ENCODE data around the gene SIRT6. TPM values are rescaled to one million over a fixed set of nuclear protein-coding genes. Genes with fewer than 3 reads are reported as not detected.
"Not testable (repeated sequence)": the region's sequence is repeated elsewhere in the genome, so short reads cannot be mapped to it uniquely, and the experiment has no call there.

The SIRT6 gene
- total RNA-seq, 1 experiment from 2014 or later, result 22.2 TPM

DNA sequence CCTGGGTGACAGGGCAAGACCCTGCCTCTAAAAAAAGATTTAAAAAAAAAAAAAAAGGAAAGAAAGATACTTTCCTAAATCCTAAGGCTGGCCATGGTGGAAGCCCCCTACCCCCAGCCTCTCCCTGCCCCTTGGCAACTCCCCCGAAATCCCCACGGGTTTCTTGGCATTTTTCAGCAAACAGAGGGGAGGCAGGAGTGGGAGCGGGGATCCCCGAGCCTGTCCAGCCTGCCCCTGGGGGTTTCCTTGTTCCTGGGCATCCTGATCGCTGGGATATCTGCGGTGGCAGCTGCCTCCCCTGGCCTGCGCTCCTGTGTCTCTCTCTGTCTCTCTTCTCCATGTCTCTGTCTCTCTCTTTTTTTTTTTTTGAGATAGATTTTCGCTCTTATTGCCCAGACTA, 43.5 kb upstream of the SIRT6 start:
- BruUV-seq (replicated peaks), result no TSS peak
- ChIA-PET CTCF (no interaction called here), POLR2A (ENCODE audit: unreplicated experiment) (no interaction called here)
- H3K4me1 ChIP-seq (replicated peaks; ENCODE audit: insufficient read depth), result no peaks in the 10 kb centered on the region
- no peaks in the 10 kb centered on the region for H3K36me3 ChIP-seq (ENCODE audit: low read depth)
- TF ChIP-seq EZH2 (IDR thresholded peaks at IDR 0.05; ENCODE audit: low read depth), result no peak
- TF ChIP-seq CTCF (conservative IDR thresholded peaks at IDR 0.05), result no peak
- no peak overlapping the region for H3K4me3 ChIP-seq
- no peak overlapping the region for H3K4me2 ChIP-seq
- H4K20me1 ChIP-seq (ENCODE audit: insufficient read depth), result no peaks in the 10 kb centered on the region
- H3K27me3 ChIP-seq (ENCODE audit: insufficient read depth, low read depth), result no peaks in the 10 kb centered on the region
- H3F3A ChIP-seq (ENCODE audit: insufficient read depth, low read depth), result no peaks in the 10 kb centered on the region
- H2AFZ ChIP-seq, result no peak overlapping the region
- no peak for DNase-seq
- H3K79me2 ChIP-seq (ENCODE audit: low read depth), result no peaks in the 10 kb centered on the region
- no peak overlapping the region for H3K27ac ChIP-seq
- no peaks in the 10 kb centered on the region for H3K9me2 ChIP-seq (ENCODE audit: insufficient read depth)
- intact Hi-C loops (cut with micrococcal nuclease; ENCODE audit: unreplicated experiment), result no loop called here
- H3K9me3 ChIP-seq (ENCODE audit: insufficient read depth, low read depth), result no peaks in the 10 kb centered on the region

DNA sequence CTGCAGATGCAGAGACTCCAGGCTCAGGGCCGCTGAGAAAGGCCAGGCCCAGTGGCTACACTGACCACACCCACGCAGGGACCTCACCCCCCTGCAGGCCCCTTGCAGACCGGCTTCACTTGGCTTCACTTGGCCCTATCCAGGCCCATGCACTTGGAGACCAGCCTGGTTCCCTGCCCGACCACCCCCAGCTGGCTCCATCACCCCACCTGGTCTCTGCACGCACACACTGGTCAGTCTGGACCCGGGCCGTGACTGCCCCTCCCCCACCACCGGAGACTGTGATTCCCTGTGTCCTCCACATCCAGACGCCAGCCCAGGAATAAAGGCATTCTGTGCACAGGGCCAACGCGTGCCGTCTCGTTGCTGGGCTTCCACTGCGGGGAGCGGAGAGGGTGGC, 42.1 kb upstream of the SIRT6 start:
- POLR2A ChIA-PET (ENCODE audit: unreplicated experiment), result no interaction called here
- CTCF ChIA-PET, result no interaction called here
- Histone ChIP-seq H3K36me3 (ENCODE audit: low read depth) (no peaks in the 10 kb centered on the region), H3K9me2 (ENCODE audit: insufficient read depth) (no peaks in the 10 kb centered on the region), H3K4me1 (replicated peaks; ENCODE audit: insufficient read depth) (no peaks in the 10 kb centered on the region), H3K27me3 (ENCODE audit: insufficient read depth, low read depth) (no peaks in the 10 kb centered on the region), H3K27ac (no peak overlapping the region), H2AFZ (no peak overlapping the region), H3K4me3 (no peak overlapping the region), H3K9me3 (ENCODE audit: insufficient read depth, low read depth) (no peaks in the 10 kb centered on the region), H3K4me2 (no peak overlapping the region), H3K79me2 (ENCODE audit: low read depth) (no peaks in the 10 kb centered on the region), H3F3A (ENCODE audit: insufficient read depth, low read depth) (no peaks in the 10 kb centered on the region), H4K20me1 (ENCODE audit: insufficient read depth) (no peaks in the 10 kb centered on the region)
- TF ChIP-seq CTCF (conservative IDR thresholded peaks at IDR 0.05) (no peak), EZH2 (IDR thresholded peaks at IDR 0.05; ENCODE audit: low read depth) (no peak)
- intact Hi-C loops (cut with micrococcal nuclease; ENCODE audit: unreplicated experiment), result no loop called here
- DNase-seq, result no peak
- no TSS peak for BruUV-seq (replicated peaks)

DNA sequence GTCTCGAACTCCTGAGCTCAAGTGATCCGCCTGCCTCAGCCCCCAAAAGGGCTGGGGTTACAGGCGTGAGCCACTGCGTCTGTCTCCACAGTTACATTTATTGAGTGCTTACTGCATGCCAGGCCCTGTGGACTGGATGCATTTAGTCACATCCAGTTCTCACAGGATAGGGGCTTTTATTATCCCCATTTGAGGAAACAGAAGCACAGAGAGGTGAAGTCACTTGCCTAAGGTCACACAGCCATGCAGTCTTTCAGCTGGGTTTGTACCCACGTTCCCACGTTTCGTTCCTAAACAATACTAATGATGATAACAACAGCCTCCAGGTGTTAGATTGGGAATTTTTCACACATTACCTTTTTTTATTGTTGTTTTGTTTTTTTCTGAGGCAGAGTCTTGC, 37.8 kb upstream of the SIRT6 start:
- H2AFZ ChIP-seq, result no peak overlapping the region
- no peaks in the 10 kb centered on the region for H4K20me1 ChIP-seq (ENCODE audit: insufficient read depth)
- BruUV-seq (replicated peaks), result no TSS peak
- no peak overlapping the region for H3K4me2 ChIP-seq
- POLR2A ChIA-PET (ENCODE audit: unreplicated experiment), result no interaction called here
- no peaks in the 10 kb centered on the region for H3K27me3 ChIP-seq (ENCODE audit: insufficient read depth, low read depth)
- H3K9me2 ChIP-seq (ENCODE audit: insufficient read depth), result no peaks in the 10 kb centered on the region
- H3K27ac ChIP-seq, result no peak overlapping the region
- CTCF ChIA-PET, result no interaction called here
- no peaks in the 10 kb centered on the region for H3F3A ChIP-seq (ENCODE audit: insufficient read depth, low read depth)
- intact Hi-C loops (cut with micrococcal nuclease; ENCODE audit: unreplicated experiment), result no loop called here
- no peak for DNase-seq
- H3K79me2 ChIP-seq (ENCODE audit: low read depth), result no peaks in the 10 kb centered on the region
- TF ChIP-seq CTCF (conservative IDR thresholded peaks at IDR 0.05) (no peak), EZH2 (IDR thresholded peaks at IDR 0.05; ENCODE audit: low read depth) (no peak)
- H3K36me3 ChIP-seq (ENCODE audit: low read depth), result no peaks in the 10 kb centered on the region
- H3K4me1 ChIP-seq (replicated peaks; ENCODE audit: insufficient read depth), result no peaks in the 10 kb centered on the region
- H3K4me3 ChIP-seq, result no peak overlapping the region
- no peaks in the 10 kb centered on the region for H3K9me3 ChIP-seq (ENCODE audit: insufficient read depth, low read depth)

DNA sequence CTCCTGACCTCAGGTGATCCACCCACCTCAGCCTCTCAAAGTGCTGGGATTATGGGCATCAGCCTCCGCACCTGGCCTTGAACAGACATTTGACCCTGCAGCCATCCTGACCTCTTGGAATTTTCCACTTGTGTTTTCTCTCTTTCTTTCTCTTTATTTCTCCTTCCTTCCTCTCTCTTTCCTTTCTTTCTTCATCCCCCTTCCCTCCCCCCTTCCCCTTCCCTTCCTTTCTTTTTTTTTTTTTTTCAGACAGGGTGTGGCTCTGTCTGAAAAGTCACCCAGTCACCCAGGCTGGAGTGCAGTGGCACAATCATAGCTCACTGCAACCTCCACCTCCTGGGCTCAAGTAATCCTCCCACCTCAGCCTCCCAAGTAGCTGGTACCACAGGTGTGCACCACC, 36.2 kb upstream of the SIRT6 start:
- intact Hi-C loops (cut with micrococcal nuclease; ENCODE audit: unreplicated experiment); H3K4me3 ChIP-seq; H3F3A ChIP-seq (ENCODE audit: insufficient read depth, low read depth); H3K4me2 ChIP-seq; H3K9me2 ChIP-seq (ENCODE audit: insufficient read depth); DNase-seq; H3K27me3 ChIP-seq (ENCODE audit: insufficient read depth, low read depth); H2AFZ ChIP-seq; POLR2A ChIA-PET (ENCODE audit: unreplicated experiment); H3K4me1 ChIP-seq (replicated peaks; ENCODE audit: insufficient read depth); H3K27ac ChIP-seq; H3K36me3 ChIP-seq (ENCODE audit: low read depth); H3K9me3 ChIP-seq (ENCODE audit: insufficient read depth, low read depth); H4K20me1 ChIP-seq (ENCODE audit: insufficient read depth); H3K79me2 ChIP-seq (ENCODE audit: low read depth); BruUV-seq (replicated peaks): not testable (repeated sequence)
- CTCF ChIA-PET, result interaction anchor here (0.7 kb wide), 1 partner anchor 642 kb away, joined by 4 read pairs; no protein-coding TSS in a partner anchor

Data from PC-9 (cell line).